GM19351 (cell line): ENCODE data around the gene KCNE4.
A peak's percentile ranks its signal among the peaks of the same experiment; 100 is the strongest.
"Not testable (repeated sequence)": the region's sequence is repeated elsewhere in the genome, so short reads cannot be mapped to it uniquely, and the experiment has no call there.

Experiments
- ATAC-seq: cut with Tn5 transposase; IDR thresholded peaks from one replicate; pipeline ENCODE4 v1.9.1; 2021; ENCODE audit warnings: mild to moderate bottlenecking, moderate library complexity; ENCODE audit not compliant: unreplicated experiment

Gene KCNE4

DNA sequence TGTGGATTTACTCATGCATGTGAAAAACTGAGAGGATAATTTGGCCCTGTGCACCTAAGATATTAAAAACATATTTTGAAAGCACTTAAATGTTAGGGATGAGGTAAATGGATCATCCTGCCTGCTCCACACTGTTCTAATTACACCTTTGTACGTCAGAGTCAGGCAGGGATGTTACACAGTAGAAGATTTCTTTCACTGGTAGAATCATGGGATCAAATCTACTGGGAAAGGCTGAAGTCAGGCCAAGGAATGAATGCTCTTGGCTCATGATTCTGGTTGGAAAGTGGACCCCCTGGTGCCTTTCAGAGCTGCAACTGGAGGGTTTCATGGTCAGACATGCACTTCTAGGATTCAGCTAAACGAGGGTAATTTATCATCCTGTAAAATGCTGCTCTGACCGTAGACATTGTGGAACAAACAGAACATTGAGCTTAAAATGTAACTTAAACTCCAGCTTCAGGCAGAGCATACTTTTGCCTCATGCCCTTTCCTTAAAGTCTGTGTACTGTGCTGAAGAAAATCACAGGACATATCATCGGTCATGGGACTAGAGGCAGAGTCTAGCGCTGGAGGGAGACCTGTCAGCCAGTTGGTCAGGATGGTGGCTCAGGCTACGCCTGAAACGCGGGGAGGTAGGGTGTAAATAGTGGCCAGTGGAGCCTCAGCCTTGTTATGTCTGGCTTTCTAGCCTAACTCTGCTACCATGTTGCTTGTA, 4.9 kb downstream of the KCNE4 start:
- ATAC-seq: no peak

DNA sequence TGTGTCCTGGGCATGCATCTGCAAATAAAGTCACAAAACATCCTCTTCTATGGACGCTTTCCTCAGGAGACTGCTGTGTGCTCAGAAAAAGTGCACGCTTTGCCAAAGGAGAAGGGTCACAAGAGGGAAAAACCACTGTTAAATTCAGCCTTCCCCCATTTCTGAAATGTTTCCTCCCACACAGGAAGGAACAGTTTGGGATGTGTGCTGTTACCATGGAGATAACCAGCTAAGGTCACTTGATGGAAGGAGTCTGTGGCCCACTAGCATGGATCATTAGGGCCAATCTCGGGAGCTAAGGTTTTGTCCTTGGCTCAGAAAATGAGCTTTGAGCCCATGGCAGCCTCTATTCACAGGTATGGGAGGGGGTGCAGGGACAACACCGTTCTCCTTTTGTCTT, 5.6 kb downstream of the KCNE4 start:
- ATAC-seq: no peak

DNA sequence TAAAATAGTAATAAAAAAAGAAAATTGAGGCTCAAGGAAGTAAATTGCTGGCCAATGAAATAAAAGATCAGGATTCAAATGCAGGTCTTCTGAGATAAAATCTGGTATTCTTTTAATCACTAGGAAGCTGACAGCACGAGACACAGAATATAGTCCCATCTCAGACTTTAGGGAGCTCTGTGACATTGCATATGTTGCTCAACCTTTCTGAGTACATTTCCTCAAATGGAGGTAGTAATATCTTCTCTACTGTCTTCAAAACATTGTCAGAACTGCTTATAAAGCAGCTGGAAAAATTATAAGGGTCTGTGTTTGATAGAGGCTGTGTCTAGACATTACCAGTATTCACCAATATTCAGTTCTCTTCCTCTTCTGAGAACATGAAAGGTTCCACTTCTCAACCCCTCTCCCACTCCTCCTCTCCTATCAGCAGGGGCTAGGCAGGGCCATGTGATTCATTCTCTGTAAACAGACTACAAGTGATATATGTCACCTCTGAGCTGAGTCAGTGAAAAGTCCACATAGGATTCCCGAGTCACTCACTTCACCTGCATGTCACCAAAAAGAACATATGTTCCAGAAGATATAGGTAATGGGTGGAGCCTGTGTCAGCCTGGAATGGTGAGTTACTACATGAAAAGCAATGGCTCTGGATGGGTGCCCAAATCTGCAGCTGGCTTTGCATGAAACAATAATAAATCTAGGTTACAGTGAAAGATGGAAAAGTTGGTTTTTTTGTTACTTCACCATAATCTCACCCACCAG, 7.1 kb downstream of the KCNE4 start:
- ATAC-seq: no peak

DNA sequence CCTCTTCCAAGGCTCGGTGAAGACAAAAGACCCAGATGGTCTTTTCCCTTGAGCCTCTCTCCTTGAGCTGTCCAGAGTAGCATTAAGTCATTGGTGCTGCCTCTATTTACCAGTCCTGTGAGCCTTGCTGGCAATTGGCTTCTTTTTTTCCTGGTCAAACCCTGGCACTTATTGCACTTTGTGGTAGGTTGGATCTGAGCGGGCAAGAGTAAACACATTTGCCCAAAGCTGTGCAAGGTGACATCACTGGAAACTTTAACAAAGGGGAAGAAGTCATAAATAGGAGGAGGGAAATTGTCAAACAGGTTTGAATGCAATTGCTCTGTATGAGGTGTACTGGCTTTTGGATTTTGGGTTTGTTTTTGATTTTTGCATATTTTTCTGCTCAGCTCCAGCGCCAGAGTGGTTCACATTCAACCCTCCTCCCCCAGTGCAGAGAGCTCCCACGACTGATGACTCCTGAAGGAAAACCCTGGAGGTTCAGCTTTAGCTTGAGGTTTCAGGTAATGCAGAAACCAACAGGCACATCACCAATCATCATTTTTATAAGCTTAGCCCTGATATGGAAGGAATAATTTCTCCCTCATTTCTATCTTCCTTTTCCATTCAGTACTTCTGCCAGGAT, 8.3 kb downstream of the KCNE4 start:
- no peak for ATAC-seq

DNA sequence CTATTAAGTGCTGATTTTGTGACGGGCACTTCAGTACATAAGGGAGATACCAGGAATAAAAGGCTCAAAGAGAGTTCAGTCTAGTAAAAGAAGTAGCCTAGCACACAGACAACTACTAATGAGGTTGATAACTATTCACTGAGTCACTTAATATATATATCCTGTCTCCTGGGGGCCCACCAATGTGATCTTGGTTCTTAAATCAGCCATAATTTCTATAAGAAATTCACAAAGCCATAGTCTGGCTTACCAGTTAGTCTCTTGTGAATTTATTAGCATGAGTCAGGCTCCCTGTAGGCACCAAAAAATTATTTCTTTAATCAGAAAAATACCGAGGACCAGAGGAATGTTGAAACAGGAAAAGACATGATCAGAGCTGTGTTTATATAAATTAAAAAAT, 10.4 kb downstream of the KCNE4 start:
- ATAC-seq: no peak

DNA sequence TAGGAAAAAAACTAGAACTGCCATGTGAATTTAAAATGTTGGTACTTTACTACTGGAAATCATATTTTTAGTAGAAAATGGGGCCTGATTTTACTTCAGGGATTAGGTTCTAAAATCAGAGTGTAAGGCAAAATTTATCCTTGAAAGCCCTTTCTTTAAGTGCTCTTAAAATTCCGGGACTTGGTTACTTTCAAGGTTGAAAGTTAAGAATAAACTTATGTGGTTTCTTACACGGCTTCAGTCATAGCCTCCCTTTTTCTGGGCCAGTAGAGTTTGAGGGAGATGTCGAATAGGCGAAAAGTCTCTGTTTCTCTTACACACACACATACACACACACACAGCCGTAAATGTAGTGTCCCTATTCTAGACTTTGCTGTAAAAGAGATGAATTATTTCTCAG, 13.1 kb downstream of the KCNE4 start:
- ATAC-seq: no peak

DNA sequence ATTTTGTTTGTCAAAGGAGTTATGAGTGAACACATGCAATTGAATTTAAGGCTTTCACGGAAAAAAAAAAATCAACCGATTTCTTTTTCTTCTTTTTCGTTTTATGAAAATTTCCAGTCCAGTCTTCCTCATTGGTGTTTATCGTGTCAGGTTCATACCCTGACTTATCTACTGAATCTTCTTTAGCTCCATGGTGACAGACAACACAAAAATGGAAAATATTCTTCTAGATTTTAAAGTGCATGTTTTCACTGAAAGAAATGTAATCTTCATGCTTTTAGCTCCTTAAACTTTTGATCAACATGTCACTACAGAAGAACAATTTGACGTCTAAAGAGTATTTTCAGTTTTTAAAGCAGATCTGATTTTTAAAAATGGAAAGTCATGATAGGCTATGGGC, 14.7 kb downstream of the KCNE4 start:
- no peak for ATAC-seq

DNA sequence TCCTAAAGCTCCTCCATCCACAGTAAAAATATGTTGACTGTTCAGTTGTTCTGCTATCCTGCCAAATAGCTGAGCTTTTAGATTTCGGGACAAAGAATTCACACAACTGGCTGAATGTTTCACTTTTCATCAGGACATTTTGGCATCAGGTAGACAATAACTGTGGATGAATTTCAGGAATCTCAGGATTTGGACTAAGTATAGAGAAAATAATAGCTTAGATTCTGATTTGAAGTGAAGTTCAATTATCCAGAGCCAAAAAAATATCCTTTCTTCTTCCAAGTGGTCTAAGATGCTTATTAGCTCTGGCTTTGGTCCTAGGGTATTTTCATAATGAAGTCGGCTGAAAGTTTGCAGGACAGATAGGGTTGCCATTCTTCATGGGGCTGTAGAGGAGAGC, 16.1 kb downstream of the KCNE4 start:
- no peak for ATAC-seq

DNA sequence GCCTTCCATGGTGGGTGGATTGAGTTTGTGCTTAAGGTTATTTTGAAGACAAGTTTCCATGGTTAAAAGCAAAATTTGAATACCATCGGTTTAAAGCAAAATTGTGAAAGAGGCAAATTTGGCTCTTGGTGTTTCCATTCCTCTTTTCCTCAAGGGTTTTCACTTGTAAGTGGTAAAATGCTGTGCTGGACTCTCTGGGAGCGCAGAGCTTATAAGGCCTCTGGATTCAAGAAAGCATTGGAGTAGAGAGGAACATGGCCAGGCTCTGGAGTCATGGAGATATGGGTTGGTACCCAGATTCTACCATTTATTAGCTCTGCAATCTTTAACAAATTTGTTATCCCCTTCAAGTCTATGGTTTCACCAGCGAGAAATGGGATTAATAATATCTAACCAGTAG, 17.5 kb downstream of the KCNE4 start:
- ATAC-seq: no peak

DNA sequence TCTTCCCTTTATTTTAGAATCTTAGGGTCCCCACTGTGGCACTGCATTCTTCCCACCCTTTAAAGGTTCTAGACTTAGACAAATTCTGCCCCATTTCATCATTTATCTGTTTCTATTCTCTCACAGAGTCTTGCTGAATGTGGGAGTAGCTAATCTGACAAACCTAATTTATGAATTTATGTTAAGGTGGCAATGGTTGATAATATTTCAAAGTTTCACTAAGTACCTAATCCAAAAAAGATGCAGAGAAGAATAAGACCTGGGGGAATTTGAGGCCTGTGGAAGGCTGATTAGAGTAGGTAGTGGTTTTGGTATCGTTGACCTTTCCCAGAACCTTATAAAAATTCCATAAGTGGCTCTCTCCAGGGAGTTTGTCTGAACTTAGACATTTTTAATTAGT, 18.0 kb downstream of the KCNE4 start:
- no peak for ATAC-seq

DNA sequence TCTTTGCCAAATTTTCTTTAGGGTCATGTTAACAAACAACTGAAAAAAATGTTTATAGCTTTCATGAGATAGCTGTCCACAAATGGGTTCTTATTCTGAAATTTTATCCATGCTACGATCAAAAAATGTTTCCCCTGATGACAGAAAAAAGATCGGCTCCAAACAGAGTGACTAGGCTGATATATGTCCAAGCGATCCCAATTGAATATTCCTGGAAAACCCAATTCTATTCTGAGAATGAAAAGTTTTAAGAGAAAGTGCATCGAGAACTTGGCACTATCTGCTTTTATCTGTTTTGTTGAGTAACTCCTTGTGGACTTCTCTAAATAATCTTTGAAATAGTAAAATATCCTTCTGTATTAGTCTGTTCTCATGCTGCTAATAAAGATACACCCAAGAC, 19.1 kb downstream of the KCNE4 start:
- no peak for ATAC-seq

DNA sequence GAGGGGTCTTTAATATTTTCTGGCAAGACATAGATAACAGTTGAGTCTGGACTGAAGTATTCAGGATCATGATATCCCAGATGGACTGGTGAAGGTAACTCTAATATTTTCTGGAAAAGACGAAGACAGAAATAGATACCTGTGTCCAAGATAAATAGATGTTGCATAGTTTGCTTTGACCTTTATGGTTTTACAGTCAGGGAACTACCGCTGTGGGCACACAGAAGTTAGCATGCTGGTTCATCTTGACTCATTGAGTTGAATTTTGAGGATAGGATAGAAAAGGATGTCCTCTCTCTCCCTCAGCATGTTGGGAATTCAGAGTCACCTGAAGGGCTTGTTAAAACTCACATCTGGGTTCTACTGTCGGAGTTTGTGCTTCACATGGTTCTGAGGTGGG, 20.8 kb downstream of the KCNE4 start:
- ATAC-seq: no peak

DNA sequence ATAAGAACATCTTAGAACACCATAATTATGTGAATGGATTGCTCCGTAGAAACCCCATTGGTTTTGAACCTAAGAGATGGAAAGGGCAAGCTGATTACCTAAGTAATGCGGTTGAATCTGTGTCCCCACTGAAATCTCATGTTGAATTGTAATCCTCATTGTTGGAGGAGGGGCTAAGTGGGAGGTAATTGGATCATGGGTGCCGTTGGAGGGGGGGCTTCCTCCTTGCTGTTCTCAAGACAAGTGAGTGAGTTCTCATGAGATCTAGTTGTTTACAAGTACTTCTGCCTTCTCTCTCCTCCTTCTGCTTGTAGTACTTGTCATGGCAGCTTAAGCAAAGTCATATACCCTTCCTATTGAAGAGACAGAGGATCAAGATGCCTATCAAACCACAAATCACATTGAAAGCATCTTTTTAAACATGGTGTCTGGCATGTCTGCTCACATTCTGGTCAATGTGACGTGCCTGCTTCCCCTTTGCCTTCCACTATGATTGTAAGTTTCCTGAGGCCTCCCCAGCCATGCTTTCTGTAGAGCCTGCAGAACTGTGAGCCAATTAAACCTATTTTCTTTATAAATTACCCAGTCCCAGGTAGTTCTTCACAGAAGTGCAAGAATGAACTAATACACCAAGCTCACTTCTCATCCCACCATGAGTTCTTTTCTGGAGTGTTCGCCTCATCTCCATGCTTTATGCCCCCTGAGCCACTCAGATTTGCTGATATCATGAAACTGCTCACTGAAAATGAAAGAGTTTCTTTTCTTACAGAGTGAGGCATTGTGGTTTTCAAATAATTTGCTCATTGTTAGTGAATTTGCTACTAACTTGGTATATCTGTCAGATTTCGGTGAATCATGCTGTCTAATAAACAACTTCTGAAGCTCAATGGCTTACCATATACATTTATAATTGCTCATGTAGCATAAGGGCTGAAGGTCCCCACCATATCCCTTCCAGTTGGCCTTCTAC, 23.6 kb downstream of the KCNE4 start:
- peak; percentile 80 for ATAC-seq

DNA sequence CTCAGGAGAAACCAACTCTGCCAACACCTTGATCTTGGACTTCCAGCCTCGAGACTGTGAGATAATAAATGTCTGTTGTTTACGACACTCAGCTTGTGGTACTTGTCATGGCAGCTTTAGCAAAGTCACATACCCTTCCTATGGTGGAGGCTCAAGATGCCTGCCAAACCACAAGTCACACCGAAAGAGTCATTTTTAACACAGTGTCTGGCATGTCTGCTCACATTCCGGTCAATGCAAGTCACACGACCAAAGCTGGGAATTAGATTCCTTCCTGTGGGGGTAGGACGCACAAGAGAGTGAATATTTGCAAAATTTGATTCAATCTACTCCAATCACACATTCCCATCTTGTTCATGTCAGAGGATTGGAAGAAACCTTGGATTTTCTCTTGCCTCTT, 24.6 kb downstream of the KCNE4 start:
- no peak for ATAC-seq

DNA sequence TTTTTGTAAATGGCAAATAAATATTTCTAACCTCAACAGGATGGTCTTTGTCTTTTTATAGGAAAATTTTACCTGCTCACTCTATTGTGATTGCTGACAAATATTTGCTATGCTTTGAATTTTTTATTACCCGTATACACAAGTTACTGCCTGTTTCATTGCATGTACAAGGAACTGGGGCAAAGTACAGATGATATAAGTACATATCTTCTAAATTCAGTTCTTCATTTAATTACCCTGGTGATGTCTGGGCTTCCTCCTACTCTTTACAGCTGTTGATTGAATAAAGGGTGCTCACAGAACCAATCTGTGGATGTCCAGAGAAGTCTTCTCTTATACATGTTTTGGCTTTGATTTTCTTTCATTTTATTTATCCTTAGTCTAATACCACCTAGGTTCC, 26.5 kb downstream of the KCNE4 start:
- no peak for ATAC-seq

DNA sequence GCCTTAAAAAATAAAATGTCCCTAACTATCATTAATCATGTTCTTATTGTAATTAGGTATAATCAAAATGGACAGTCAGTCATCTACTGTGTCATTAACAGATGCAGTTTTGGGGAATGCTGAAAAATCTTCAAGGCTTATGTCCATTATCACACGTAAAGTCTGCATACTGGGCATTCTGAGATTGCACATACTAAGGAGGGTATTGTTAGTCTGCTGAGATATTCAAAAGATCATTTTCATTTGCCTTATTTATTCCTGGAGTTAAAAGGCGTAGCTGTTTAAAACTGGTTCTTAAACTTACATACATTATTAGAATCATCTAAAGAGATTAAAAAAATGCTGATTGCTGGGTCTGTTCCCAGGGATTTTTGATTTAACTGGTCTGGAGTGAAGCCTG, 27.4 kb downstream of the KCNE4 start:
- ATAC-seq: no peak

DNA sequence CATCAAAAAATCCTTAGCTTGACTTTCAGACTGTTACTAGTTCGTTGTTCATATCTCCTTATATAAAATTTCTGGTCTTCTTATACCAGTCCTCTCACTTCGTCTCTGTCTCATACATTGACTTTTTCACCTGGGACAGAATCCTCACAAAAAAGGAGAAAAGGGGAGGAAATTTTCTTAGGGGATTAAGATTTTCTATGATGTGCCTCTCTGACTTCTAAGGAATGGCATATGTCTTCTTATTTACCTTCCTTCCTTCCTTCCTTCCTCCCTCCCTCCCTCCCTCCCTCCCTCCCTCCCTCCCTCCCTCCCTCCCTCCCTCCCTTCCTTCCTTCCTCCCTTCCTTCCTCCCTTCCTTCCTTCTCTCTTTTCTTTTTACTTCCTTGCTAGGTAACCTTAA, 27.9 kb downstream of the KCNE4 start:
- ATAC-seq: no peak

DNA sequence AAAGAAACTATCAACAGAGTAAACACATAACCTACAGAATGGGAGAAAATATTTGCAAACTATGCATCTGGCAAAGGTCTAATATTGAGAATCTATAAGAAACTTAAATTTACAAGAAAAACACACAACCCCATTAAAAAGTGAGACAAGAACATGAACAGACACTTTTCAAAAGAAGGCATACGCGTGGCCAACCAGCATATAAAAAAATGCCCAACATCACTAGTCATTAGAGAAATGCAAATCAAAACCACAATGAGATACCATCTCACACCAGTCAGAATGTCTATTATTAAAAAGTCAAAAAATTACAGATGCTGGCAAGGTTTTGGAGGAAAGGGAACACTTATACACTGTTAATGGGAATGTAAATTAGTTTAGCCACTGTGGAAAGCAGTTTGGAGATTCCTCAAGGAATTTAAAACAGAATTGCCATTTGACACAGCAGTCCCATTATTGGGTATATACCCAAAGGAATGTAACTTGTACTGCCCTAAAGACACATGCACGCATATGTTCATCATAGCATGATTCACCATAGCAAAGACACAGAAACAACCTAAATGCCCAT, 28.9 kb downstream of the KCNE4 start:
- not testable (repeated sequence) for ATAC-seq

DNA sequence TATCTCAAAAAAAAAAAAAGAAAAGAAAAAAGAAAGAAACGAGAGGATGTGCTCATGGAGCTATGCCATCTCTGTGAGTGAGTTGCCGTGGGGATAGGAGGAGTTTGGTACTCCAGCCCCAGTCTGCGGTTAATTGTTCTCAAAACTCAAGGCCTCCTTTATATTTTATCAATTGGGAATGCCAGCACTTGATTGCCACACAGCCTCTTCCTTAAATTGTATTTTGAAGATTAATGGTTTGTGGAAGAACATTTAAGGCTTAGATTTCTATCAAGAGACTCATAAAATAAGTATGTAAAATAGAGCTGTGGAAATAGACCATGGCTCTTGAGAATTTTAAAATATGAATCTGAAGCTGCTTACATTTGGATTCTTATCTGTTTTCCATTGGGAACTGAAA, 29.8 kb downstream of the KCNE4 start:
- ATAC-seq: no peak

DNA sequence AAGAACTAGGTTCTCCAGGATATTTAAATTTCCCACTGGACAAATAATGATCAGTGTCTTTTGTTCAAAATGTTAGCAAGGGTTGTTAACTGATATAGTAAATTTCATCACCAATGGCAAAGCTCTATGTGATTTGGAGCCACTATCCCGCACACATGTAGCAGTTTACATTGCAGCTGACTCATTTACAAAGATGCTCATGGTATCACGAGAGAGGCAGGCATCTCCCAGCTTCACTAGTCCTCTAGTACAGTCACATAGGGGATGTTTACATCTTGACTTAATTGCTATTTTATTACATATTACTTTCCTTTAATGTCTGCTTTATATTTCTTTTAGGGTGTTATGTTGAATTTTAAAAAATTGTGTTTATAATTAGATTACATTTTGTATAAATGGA, 30.7 kb downstream of the KCNE4 start:
- no peak for ATAC-seq
